ENCODE data around the gene CC2D1B.

DNA sequence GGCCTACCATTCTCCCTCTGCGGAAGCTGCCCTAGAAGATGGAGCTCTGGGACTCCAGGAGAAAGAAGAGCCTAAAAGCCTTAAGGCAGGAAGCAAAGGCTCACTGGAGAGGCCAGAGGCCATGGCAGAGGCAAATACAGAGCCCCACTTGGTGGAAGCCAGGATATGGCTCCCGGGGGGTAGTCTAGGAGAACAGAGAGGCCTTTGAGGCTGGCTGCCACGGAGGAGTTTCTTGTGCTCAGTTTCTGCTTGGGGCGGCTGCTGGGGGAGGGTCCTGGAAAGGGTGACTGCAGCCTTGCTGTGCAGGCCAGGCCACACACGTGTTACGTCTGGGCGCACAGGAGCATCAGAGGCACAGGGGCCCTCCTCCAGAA lies 5.4 kb downstream of the CC2D1B start:
- no peak for TF ChIP-seq POLR2A (IDR thresholded peaks at IDR 0.05)
- no peak for TF ChIP-seq CTCF (IDR thresholded peaks at IDR 0.05)
